HFF-Myc (cell line): ENCODE data around the gene GAL3ST1.
A peak's percentile ranks its signal among the peaks of the same experiment; 100 is the strongest.
"Not testable (repeated sequence)": the region's sequence is repeated elsewhere in the genome, so short reads cannot be mapped to it uniquely, and the experiment has no call there.

ENCODE experiments used
- DNase-seq: peaks from one replicate; pipeline ENCODE4 v3.0.0-alpha.2; 2011; ENCODE audit warnings: low read depth; ENCODE audit errors: extremely low read depth
- H3K4me3 ChIP-seq: replicated peaks from 2 replicates; pipeline ENCODE4 v1.5.1; 2011; ENCODE audit warnings: low read depth, mild to moderate bottlenecking, control low read depth, low read length
- CTCF ChIP-seq: IDR thresholded peaks from 2 replicates; pipeline ENCODE4 v1.5.1; 2012; ENCODE audit warnings: mild to moderate bottlenecking, low read depth, low read length, control low read depth; ENCODE audit errors: missing control alignments

GAL3ST1 gene

GRCh38 chr22:30596886-30597285 lies 22.4 kb upstream of the GAL3ST1 start:
- TF ChIP-seq CTCF, result no peak
- DNase-seq, result no peak
- H3K4me3 ChIP-seq, result no peak overlapping the region

GRCh38 chr22:30596199-30596598 lies 21.7 kb upstream of the GAL3ST1 start:
- no peak for TF ChIP-seq CTCF
- H3K4me3 ChIP-seq, result no peak overlapping the region
- DNase-seq, result no peak

- not testable (repeated sequence) for H3K4me3 ChIP-seq, DNase-seq
Observed at GRCh38 chr22:30592360-30592713, 17.9 kb upstream of the GAL3ST1 start.

GRCh38 chr22:30591588-30592359 lies 17.3 kb upstream of the GAL3ST1 start, which contains the start of gene PES1:
TSS of gene PES1 (minus strand) at chr22:30591910. CDS start at chr22:30591833, 77 bp downstream.
- peak within 1 kb of the TSS; percentile 98 for H3K4me3 ChIP-seq
- peak; percentile 96 for DNase-seq
- TF ChIP-seq CTCF, result no peak

DNA sequence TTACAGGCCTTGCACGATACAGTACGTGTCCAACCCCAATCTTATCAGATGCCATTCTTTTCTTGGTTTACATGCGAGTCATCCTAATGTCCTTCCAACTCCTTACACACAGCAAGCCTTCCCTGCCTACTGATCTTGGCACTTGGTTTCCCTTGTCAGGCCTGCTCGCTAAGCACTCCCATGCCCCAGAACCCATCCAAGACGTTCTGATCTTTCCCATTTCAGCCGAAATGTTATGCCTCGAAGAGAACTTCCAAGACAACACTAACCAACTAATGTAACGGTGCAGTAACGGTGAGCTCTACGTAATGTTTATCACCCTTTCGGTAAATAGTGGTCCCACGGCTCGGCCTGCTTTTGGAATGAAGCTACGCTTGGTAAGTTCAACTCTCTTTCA lies 16.7 kb upstream of the GAL3ST1 start:
- no peak for TF ChIP-seq CTCF
- peak overlapping the region; percentile 98 for H3K4me3 ChIP-seq

GRCh38 chr22:30586414-30586813 lies 11.9 kb upstream of the GAL3ST1 start:
- no peak overlapping the region for H3K4me3 ChIP-seq
- no peak for TF ChIP-seq CTCF
- DNase-seq, result no peak

More for the DNA sequence above, 16.7 kb upstream of the GAL3ST1 start:
- no peak for DNase-seq

DNA sequence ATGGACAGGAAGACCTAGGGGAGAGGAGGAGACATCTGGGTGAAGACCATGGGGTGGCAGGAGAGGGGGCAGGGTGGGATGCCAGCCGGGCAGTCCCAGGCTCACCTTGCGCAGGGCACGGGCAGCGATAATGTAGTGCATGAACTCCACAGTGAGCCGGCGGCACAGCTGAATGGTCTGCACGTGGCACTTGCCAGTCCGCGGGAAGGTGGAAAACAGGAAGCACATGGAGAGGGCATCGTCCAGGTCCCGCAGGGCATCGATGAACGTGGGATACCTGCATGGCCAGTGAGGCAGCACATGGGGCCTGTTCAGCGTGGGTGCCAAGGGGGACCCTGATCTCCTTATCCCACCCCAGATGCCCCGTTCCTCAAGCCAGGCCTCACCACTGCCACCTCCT lies 10.0 kb upstream of the GAL3ST1 start:
- no peak for DNase-seq
- no peak overlapping the region for H3K4me3 ChIP-seq
- TF ChIP-seq CTCF, result no peak
